Parathyroid adenoma (tissue), 2 donors: ENCODE results near the gene FCER1G.
A peak's percentile ranks its signal among the peaks of the same experiment; 100 is the strongest.

ENCODE experiments used
- H2AFZ ChIP-seq: fragments of 300-600 bp; sonication (generic); one replicate; pipeline ENCODE4 v1.7.0; 2017; ENCODE audit warnings: antibody characterized with exemption, mild to moderate bottlenecking
- H3K27ac ChIP-seq: fragments of 300-600 bp; sonication (generic); one replicate; pipeline ENCODE4 v1.7.0; 2017
- H3K27me3 ChIP-seq: fragments of 300-600 bp; sonication (generic); one replicate; pipeline ENCODE4 v1.7.0; 2017; ENCODE audit warnings: low read length; ENCODE audit not compliant: control insufficient read depth, insufficient read depth
- H3K36me3 ChIP-seq: fragments of 300-600 bp; sonication (generic); one replicate; pipeline ENCODE4 v1.7.0; 2017; ENCODE audit warnings: low read length; ENCODE audit not compliant: control insufficient read depth, insufficient read depth
- H3K4me1 ChIP-seq: fragments of 300-600 bp; sonication (generic); one replicate; pipeline ENCODE4 v1.7.0; 2017; ENCODE audit warnings: control low read depth
- H3K4me2 ChIP-seq: fragments of 300-600 bp; sonication (generic); one replicate; pipeline ENCODE4 v1.7.0; 2017; ENCODE audit warnings: low read length
- H3K4me3 ChIP-seq: fragments of 300-600 bp; sonication (generic); one replicate; pipeline ENCODE4 v1.7.0; 2017; ENCODE audit warnings: low read depth, low read length
- H3K79me2 ChIP-seq: fragments of 300-600 bp; sonication (generic); one replicate; pipeline ENCODE4 v1.7.0; 2017; ENCODE audit warnings: control low read depth
- H3K9ac ChIP-seq: fragments of 300-600 bp; sonication (generic); one replicate; pipeline ENCODE4 v1.7.0; 2017; ENCODE audit warnings: mild to moderate bottlenecking
- H3K9me3 ChIP-seq: fragments of 300-600 bp; sonication (generic); one replicate; pipeline ENCODE4 v1.7.0; 2017; ENCODE audit warnings: low read length; ENCODE audit not compliant: control insufficient read depth
- TF ChIP-seq, protein P1 (sequence below): fragments of 300-600 bp; sonication (generic); IDR thresholded peaks from one replicate; pipeline ENCODE4 v1.7.0; 2017; ENCODE audit warnings: antibody characterized with exemption, mild to moderate bottlenecking
- donor health status: primary hyperparathyroidism.

Gene FCER1G

DNA sequence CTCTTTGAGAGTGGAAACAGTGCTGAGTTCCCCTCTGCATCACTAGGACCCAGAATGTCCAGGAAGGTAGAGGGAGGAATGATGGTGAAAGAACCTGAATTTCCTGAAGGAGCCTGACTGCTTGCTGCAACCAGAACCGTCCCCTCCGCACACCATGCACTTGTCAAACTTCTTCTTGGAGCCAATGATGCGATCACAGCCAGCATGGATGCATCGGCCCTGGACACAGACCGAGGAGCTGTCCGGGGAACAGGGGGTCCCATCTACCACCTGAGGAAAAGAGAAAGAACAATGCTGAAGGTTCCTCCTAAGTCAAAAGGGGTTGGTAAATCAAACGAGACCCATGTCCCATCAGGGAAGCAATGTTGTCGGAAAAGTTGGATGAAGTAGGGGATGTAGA lies 23.1 kb upstream of the FCER1G start:
- Histone ChIP-seq H3K4me2 (no peak overlapping the region), H2AFZ (no peak overlapping the region), H3K79me2 (no peaks in the 10 kb centered on the region), H3K4me3 (no peak overlapping the region), H3K27me3 (no peaks in the 10 kb centered on the region), H3K36me3 (no peaks in the 10 kb centered on the region), H3K27ac (no peak overlapping the region), H3K9me3 (no peaks in the 10 kb centered on the region), H3K9ac (no peak overlapping the region), H3K4me1 (no peaks in the 10 kb centered on the region)
- TF ChIP-seq, protein P1, sequence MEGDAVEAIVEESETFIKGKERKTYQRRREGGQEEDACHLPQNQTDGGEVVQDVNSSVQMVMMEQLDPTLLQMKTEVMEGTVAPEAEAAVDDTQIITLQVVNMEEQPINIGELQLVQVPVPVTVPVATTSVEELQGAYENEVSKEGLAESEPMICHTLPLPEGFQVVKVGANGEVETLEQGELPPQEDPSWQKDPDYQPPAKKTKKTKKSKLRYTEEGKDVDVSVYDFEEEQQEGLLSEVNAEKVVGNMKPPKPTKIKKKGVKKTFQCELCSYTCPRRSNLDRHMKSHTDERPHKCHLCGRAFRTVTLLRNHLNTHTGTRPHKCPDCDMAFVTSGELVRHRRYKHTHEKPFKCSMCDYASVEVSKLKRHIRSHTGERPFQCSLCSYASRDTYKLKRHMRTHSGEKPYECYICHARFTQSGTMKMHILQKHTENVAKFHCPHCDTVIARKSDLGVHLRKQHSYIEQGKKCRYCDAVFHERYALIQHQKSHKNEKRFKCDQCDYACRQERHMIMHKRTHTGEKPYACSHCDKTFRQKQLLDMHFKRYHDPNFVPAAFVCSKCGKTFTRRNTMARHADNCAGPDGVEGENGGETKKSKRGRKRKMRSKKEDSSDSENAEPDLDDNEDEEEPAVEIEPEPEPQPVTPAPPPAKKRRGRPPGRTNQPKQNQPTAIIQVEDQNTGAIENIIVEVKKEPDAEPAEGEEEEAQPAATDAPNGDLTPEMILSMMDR = no peak

GRCh38 chr1:161192476-161193465 lies 22.3 kb upstream of the FCER1G start:
- H3K36me3 ChIP-seq = no peaks in the 10 kb centered on the region
- no peaks in the 10 kb centered on the region for H3K27me3 ChIP-seq
- H3K4me2 ChIP-seq = no peak overlapping the region
- no peak overlapping the region for H3K4me3 ChIP-seq
- H3K9ac ChIP-seq = no peak overlapping the region
- peak overlapping the region; percentile 2 for H2AFZ ChIP-seq
- H3K79me2 ChIP-seq = no peaks in the 10 kb centered on the region
- TF ChIP-seq, protein P1 = peak; percentile 70
- H3K9me3 ChIP-seq = no peaks in the 10 kb centered on the region
- no peak overlapping the region for H3K27ac ChIP-seq
- H3K4me1 ChIP-seq = no peaks in the 10 kb centered on the region

DNA sequence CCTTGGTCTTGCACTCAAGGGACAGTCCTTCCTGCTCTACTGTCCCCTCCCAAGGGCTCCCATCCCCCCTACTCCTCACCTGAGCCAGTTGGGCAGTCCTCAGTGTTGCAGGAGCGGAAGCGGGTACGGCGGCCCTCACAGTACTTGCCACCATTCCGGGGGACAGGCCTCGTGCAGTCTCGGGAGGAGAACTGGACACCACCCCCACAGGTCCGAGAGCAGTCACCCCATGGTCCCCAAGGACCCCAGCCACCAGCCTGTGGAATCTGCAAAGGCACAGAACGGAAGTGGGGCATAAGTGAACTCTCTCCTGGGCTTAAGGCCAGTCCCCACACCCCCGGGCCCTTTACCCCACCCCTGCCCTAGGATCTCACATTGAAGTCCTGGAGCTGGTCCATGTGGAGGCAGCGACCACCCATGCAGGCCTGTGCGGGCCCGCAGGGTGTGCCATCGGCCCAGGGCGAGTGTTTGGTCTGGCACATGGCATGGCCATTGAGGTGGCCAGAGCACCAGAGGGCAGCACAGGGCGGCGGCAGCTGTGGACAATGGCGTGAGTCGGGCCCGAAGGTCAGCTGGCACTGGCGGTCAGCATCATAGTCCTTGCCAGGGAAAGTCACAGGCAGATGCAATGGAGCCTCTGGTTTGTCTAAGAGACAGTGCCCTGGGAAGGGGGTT lies 21.4 kb upstream of the FCER1G start:
- H3K9ac ChIP-seq = no peak overlapping the region
- H3K27me3 ChIP-seq = no peaks in the 10 kb centered on the region
- H3K27ac ChIP-seq = no peak overlapping the region
- TF ChIP-seq, protein P1 = no peak
- no peaks in the 10 kb centered on the region for H3K79me2 ChIP-seq
- no peak overlapping the region for H2AFZ ChIP-seq
- H3K9me3 ChIP-seq = no peaks in the 10 kb centered on the region
- H3K4me1 ChIP-seq = no peaks in the 10 kb centered on the region
- H3K4me2 ChIP-seq = no peak overlapping the region
- no peaks in the 10 kb centered on the region for H3K36me3 ChIP-seq
- H3K4me3 ChIP-seq = no peak overlapping the region

- Histone ChIP-seq H3K4me3 (no peak overlapping the region), H3K27me3 (no peaks in the 10 kb centered on the region), H3K36me3 (no peaks in the 10 kb centered on the region), H3K4me1 (no peaks in the 10 kb centered on the region), H3K9ac (no peak overlapping the region), H2AFZ (no peak overlapping the region), H3K27ac (no peak overlapping the region), H3K9me3 (no peaks in the 10 kb centered on the region), H3K4me2 (no peak overlapping the region), H3K79me2 (no peaks in the 10 kb centered on the region)
- TF ChIP-seq, protein P1 = no peak
These were observed 19.9 kb upstream of the FCER1G start for GRCh38 chr1:161195171-161195570.
